IPS-NIHi7 (cell line): ENCODE results near the gene ZNF620.
"Not testable (repeated sequence)": the region's sequence is repeated elsewhere in the genome, so short reads cannot be mapped to it uniquely, and the experiment has no call there.

Experiments used
- DNase-seq: peaks from one replicate; pipeline ENCODE4 v3.0.0; 2012; ENCODE audit warnings: mixed read lengths; ENCODE audit errors: extremely low spot score

The ZNF620 gene

DNA sequence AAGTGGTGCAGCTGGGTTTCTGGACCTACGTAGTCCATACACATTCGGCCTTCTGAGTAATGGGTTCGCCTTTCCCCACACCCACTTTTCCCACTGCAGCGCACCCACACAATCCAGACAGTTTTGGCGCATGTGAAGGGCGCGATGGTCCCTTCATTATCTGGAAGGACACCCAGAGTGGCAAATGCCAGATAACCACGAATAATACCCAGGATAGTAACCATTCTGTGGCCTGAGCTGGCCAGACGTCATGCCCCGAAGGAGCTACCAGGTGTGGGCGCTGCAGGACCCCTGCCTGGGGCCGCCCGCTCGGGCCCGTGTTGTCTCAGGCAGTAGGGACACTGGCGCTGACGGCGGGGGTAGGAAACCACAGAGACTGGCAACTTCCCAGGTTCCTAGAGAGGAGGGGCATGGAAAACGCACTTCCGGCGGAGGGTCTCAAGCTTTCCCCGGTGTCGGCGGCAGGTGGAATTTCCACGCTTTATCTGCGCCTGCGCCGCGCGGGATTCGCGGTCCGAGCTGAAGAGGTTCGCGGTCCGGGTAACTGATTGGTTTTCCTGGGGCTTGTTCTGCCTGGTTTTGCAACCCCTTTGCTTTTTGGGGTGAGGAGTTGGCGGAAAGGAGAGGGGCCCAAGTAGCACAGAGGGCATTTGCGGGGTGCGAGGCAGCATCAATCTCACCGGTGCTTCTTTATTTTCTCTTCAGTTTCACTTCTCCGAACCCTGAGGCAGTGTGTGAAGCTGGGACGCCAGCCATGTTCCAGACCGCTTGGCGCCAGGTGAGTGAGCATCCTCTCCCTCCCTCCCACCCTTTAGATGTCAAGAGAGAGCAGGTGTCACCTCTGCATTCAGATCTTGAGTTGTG, at the start of gene ZNF620:
ZNF620 (plus strand) TSS at position 441 of the 864 bp plus-strand sequence; CDS start at position 755, 314 bp downstream.
- peak; percentile 94 for DNase-seq

DNA sequence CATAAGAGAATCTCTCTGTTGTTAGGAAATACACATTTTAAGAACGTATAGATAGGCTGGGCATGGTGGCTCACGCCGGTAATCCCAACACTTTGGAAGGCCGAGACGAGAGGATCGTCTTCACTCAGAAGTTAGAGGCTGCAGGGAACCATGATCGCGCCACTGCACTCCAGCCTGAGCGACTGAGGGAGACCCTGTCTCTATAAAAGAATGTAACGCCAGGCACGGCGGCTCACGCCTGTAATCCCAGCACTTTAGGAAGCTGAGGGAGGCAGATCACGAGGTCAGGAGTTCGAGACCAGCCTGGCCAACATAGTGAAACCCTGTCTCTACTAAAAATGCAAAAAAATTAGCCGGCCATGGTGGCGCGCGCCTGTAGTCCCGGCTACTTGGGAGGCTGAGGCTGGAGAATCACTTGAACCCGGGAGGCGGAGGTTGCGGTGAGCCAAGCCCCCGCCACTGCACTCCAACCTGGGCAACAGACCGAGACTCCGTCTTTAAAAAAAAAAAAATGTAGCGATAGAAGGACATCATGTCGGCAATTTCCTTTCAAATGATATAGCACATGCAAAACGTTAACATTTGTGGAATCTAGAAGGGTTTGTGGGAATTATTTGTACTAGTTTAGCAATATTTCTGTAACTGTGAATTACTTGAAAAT, 49.4 kb upstream of the ZNF620 start:
- no peak for DNase-seq

DNA sequence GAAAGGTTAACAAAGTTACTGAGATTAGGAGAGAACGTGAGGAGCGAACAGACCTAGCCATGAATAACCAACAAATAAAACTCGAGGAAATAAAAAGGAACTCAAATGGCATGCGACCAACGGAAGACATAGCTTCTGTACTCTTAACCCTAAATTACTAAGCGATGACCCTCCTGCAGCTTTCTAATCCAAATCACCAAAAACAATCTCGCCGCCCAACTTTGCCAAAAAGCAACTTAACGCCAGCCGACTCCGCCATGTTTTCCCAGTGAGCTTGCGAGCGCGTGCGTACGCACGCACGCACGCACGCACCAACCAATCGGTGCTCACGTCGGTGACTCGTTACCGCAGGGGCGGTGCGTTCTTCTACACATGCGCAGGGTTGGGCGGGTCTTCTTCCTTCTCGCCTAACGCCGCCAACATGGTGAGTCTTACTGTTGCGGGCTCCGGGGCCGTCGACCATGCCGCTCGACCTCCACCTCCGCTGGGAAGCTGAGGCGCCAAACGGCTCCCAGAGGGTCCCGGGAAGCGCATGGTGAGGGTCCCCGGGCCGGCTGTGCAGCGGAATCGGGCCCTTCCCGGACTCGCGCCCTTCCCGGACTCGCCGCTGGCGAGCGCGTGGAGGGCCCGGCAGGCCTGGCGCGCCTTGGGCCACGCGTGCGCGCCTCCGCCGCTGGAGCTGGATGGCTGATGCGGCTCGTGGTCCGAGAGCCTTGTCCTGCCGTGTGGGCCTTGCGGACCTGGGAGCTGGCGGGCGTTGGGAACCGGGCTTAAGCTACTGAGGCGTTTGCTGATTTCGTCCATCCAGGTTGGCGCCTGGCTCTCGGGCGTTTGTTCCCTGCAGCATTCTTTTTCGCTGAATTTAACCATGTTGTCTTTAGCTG, 48.7 kb upstream of the ZNF620 start, which contains the start of gene RPL14:
RPL14 (plus strand) TSS at position 400 of the 884 bp plus-strand sequence; CDS start at position 533, 133 bp downstream.
- peak; percentile 94 for DNase-seq

DNA sequence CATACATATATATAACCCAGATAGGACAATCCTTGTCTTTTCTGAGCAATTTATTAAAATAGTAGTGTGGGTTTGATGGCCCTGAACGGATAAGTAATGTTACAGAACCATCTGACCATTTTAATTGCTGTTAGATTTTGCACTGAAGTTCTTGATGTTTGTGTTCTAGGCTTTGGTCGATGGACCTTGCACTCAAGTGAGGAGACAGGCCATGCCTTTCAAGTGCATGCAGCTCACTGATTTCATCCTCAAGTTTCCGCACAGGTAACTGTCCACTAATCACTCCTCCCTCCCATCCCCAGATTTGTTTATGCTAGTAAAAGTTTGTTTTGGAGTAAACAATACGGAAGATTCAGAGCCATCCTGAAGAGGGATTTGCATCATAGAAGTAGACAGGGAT, 47.4 kb upstream of the ZNF620 start:
- no peak for DNase-seq

DNA sequence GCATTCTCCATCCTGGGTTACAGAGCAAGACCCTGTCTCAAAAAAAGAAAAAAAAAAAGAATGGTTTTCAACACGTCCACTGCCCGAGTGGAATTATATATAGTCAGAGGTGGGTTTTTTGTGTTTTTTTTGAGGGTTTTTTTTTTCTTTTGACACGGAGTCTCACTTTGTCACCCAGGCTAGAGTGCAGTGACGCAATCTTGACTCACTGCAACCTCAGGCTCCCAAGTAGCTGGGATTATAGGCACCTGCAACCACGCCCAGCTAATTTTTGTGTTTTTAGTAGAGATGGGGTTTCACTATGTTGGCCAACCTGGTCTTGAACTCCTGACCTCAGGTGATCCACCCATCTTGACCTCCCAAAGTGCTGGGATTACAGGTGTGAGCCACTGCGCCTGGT, 45.4 kb upstream of the ZNF620 start:
- DNase-seq, result not testable (repeated sequence)

DNA sequence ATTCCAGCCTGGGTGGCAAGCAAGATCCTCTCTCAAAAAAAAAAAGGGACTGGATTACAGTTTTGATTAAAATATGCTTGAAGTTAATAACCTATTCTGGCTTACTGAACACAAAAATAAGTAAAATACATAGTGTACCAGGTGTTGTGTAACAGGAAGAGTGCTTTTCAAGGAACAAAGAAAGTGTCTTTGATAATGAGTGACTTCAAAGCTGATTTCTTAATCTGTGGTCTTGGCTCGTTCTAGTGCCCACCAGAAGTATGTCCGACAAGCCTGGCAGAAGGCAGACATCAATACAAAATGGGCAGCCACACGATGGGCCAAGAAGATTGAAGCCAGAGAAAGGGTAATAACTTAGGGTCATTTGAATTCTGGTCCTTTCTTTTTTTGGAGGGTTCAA, 44.7 kb upstream of the ZNF620 start:
- DNase-seq, result no peak

DNA sequence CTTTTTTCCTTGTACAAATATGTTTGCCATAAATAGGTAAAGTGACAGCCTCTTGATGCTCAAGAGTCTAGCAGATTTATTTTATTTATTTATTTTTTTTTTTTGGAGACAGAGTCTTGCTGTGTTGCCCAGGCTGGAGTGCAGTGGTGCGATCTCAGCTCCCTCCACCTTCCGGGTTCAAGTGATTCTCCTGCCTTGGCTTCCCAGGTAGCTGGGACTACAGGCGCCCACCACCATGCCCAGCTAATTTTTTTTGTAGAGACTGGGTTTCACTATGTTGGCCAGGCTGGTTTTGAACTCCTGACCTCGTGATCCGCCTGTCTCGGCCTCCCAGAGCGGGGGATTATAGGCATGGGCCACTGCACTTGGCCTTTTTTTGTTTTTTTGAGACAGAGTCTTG, 43.0 kb upstream of the ZNF620 start:
- not testable (repeated sequence) for DNase-seq

DNA sequence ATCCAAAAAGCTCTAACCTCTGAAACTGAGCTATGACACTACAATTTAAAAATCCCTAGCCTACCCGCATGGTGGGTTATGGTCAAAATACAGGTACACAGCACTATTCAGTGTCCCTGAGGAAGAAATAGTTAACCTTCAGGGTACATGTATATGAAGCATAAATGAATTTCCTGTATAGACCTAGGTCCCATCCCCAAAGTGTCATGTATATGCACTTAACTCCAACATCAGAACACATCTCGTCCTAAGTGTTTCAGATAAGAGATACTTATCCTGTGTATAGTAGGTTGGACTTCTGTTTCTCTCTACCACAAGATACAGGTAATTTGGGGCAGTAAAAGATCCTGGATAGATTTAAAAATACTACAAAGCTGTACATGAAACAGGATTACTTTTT, 42.3 kb upstream of the ZNF620 start:
- no peak for DNase-seq

DNA sequence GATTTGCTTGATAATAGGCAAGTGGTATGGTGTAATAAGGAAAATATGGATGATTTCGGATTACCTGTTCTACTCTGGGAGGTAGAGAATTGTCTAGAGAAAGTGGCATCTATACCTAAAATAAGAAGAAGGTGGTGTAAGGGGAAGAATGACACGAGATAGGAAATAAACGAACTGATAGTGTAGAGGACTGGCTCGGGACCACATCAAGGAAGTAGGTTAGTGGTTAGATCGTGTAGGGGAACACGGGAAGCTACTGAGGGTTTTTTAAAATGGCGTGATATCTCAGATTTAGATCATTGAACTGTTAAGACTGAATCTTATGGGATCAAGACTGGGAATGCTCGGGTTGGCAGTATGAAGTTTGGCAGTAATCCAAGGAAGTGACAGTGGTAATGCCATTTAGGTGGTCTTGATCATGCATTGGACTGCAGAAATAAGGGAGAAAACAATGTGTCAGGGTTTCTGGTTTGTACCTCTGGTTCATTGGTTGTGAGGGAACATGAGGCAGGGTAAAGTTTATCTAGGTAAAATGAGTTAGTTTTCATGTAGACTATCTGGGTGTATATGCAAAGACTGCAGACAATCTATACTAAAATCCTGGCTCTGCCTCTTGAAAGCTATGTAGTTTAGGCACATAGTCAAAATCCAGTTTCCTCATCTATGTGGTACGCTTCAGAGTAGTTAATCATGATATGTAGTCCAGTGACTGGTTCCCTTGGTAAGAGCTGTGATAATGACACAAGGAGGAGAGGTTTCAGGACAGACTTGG, 41.3 kb upstream of the ZNF620 start:
- no peak for DNase-seq

DNA sequence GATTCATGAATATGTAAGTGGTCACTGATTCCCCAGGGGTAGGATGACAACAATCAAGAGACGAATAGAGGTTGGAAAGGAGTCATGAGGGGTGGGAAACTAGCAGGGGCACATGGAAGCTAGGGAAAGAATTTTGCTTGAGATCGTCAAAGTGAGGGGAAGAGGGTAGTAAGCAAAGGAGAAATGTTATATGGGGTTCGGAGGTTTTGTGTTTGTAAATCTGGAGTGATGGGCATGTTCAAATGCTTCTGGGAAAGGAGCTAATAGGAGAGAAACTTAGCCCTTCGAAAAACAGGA, 40.8 kb upstream of the ZNF620 start:
- DNase-seq, result peak; percentile 18

DNA sequence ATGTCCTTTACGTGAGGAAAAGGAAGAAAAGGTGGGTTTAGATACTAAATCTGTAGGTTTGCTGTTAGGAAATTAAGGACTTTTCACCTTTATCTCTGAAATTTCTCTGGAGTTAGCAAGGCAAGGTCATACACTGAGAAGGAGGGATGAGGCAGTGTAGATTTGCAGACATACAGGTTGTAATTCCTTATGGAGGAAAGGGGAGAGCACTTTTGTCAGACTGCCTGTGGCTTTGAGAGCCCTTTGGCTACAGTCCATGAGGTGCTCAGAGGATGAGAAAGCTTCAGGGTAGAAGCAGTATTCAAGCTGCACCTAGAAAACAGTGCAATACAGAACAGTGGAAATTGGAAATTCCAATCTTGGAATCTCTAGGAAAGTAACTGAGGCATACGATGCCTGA, 40.4 kb upstream of the ZNF620 start:
- DNase-seq, result no peak

DNA sequence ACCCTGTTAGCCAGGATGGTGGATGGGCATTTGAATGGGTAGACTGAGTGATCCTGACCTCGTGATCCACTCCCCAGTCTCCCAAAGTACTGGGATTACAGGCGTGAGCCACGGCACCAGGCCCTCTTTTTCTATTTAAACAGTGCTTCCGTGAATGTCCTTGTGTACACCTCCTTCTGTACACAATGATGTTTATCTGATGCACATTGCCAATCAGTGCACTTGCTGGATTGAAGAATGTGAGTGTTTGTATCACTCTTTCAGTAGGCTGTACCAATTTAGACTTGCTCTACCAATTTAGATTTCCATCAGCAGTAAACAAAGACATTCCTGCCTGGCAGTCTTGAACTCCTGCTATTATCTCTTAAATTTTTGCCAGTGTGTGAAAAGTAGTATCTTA, 37.8 kb upstream of the ZNF620 start:
- no peak for DNase-seq

DNA sequence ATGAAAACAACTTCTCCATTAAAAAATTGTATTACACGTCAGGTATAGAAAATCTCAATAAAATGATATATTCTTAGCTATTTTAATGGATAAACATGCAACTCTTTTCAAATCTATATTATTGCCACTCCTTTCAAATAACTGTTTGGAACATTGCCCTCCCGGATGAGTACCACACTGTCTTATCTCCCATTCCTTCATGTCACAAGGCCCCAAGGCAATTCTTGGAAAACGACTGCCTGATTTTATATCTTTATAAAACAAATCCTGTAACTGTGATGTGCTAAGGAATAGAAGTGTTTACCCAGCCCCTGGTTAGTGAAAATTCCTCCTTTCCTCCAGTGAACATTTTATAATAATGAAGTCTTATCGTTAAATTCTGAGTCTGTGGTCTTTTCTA, 35.1 kb upstream of the ZNF620 start:
- DNase-seq, result no peak

DNA sequence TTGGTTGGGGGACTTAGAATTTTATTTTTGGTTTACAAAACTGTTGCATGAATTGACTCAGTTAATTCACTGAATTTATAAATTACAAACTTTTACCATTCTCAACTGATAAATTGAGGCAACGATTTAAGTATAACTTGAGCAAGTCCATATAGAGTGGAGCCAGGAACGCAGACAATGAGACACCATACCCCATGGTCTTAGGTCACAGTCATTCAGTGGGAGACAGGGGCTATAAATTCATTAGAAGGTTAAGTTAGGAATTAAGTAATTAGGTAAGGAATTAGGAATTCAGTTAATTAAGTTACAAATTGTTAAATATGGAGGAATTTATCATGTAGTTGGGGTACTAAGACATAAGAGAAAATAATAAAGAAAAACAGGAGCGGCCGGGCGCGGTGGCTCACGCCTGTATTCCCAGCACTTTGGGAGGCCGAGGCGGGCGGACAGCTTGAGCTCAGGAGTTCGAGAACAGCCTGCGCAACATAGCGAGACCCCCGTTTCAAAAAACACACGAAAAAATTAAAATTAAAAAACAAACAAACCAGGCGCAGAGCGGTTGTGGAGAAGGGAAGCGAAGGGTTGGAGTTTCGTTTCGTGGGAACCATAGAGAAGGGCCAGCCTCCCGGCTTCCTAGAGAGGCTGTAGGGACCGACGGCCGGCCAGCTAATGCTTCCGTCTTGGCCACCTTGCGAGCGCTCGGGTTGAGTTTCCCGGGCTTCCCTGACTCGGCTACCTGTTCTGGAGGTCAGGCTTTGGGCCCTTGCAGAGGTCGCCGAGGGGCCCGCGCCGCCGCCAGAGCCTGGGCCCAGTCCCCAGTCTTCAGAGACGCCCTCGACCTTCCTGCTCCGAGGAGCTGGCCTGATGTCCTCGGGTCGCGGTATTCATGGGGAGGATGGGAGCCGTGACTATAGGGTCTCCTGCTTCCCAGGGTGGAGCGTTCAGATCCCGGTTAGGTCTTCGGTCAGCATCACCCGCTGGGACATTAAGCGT, 29.1 kb upstream of the ZNF620 start, which contains the start of gene ZNF619:
ZNF619 (plus strand) TSS at position 645 of the 993 bp plus-strand sequence. CDS start 858 bp downstream, outside the sequence.
- peak; percentile 79 for DNase-seq

DNA sequence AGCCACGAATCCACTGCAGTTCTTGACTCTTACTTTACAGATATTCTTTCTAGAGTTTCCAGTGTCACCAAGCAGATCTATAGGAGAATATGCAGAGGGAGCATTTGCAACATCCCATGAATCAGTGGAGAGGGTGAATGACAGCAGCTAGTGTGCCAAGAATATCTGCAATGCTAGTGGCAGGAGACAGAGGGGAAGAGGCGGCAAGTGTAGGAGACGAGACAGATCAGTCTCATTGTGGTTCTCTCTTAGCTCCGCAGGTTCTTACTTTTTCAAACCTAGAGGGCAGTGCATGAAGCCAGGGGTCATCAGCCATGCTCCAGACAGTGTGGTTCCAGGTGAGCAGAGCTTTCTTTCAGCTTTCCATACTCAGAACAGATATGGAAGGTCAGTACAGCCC, 28.2 kb upstream of the ZNF620 start:
- no peak for DNase-seq

DNA sequence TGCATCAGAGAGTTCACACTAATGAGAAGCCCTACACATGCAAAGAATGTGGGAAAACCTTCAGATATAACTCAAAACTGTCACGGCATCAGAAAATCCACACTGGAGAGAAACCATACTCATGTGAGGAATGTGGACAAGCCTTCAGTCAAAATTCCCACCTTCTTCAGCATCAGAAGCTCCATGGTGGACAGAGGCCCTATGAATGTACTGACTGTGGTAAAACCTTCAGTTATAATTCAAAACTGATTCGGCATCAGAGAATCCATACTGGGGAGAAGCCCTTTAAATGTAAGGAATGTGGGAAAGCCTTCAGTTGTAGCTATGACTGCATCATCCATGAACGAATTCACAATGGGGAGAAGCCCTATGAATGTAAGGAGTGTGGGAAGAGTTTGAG, 18.7 kb upstream of the ZNF620 start:
- DNase-seq, result no peak

DNA sequence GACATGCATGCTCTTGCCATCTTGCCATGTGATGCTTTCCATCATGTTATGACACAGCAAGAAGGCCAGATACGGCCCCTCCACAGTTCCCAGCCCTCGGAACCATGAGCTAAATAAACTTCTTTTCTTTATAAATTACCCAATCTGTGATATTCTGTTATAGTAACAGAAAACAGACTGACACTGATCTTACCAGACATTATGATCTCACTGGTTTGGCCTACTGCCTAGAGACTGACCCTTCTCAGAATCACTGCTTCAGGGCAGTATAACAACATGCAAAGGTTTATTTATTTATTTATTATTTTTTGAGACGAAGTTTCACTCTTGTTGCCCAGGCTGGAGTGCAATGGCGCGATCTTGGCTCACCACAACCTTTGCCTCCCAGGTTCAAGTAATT, 14.9 kb upstream of the ZNF620 start:
- no peak for DNase-seq

DNA sequence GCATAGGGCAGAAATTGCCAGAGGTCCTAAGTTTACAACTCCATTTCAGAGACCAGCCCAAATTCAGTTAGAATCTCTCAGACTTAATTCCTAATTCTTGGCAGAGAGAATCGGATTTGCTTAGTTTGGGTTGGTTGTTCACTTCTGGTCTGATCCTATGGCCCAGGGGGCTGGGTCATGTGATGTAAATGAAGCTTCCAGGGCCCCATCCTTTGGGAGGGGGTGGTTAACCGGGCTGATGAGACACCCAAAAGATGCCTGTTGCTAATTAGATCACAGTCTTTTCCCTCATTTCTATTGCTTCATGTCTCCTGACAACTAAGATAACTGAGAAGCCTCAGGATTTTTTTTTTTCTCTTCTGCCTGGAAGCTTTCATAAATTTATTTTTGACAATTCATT, 11.1 kb upstream of the ZNF620 start:
- peak; percentile 16 for DNase-seq

DNA sequence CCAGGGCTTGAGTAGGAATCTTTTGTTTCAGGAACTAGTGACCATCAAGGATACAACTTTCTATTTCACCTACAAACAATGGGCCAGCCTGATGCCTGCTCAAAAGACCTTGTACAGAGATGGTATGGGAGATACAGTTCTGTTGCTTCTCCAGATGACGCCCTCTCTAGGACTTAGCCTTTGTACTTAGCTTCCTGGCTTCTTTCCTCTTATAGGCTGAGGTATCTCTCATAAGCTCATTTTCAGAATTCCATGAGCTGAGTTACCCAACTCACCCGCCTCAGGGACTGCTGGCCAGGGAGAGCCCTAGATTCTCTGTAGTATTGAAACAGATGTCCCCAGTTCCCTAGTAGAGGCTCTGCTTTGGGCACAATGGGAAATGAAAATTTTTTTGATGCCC, 8.6 kb upstream of the ZNF620 start:
- no peak for DNase-seq

DNA sequence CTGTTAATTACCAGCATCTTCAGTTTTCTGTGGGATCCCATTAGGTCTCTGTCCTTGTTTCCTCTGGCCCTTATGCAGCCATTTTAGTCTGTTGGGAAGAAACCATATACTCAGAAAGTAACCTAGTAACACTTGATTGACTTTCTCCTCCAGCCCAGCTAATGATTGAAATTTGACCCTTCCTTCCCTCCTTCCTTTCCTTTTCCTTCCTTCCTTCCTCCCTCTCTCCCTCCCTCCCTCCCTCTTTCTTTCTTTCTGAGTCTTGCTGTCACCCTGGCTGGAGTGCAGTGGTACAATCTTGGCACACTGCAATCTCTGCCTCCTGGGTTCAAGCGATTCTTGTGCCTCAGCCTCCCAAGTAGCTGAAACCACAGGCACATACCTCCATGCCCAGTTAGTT, 5.9 kb upstream of the ZNF620 start:
- DNase-seq, result no peak
